HG03064 (cell line): ENCODE results near the gene AKR1B15.

Experiments used
- ATAC-seq: cut with Tn5 transposase; IDR thresholded peaks from one replicate; pipeline ENCODE4 v1.9.1; 2021; ENCODE audit warnings: low read depth; ENCODE audit not compliant: unreplicated experiment

Gene AKR1B15

GRCh38 chr7:134611611-134612151, 62.8 kb downstream of the AKR1B15 start:
- ATAC-seq: no peak

GRCh38 chr7:134612197-134612596, 63.3 kb downstream of the AKR1B15 start:
- no peak for ATAC-seq

GRCh38 chr7:134613623-134614347, 64.9 kb downstream of the AKR1B15 start:
- ATAC-seq: no peak

GRCh38 chr7:134616611-134617010, 67.7 kb downstream of the AKR1B15 start:
- ATAC-seq: no peak

- ATAC-seq: no peak
Measured at GRCh38 chr7:134618756-134619530, 70.0 kb downstream of the AKR1B15 start.

GRCh38 chr7:134619627-134620331, 70.9 kb downstream of the AKR1B15 start:
- no peak for ATAC-seq

GRCh38 chr7:134622303-134622995, 73.5 kb downstream of the AKR1B15 start:
- ATAC-seq: no peak

- no peak for ATAC-seq
Measured at GRCh38 chr7:134623193-134623592, 74.3 kb downstream of the AKR1B15 start.

- no peak for ATAC-seq
Measured at GRCh38 chr7:134625550-134625949, 76.6 kb downstream of the AKR1B15 start.

GRCh38 chr7:134627109-134627774, 78.3 kb downstream of the AKR1B15 start:
- ATAC-seq: no peak

GRCh38 chr7:134627775-134628153, 78.9 kb downstream of the AKR1B15 start:
- no peak for ATAC-seq

- ATAC-seq: no peak
Measured at GRCh38 chr7:134629445-134629844, 80.5 kb downstream of the AKR1B15 start.
